Stimulated activated naive CD4-positive, alpha-beta T cell (primary cell): Measurements from ENCODE around the gene RABGAP1L.
"Not testable (repeated sequence)": the region's sequence is repeated elsewhere in the genome, so short reads cannot be mapped to it uniquely, and the experiment has no call there.

Experiments
- DNase-seq, 6 experiments: peaks; one replicate each; lab custom pipeline; 2025; lab: John Stamatoyannopoulos, UW

RABGAP1L gene

GRCh38 chr1:174428739-174429138 lies 269.4 kb downstream of the RABGAP1L start:
- no peak for DNase-seq

- DNase-seq = no peak
Observed at GRCh38 chr1:174433451-174433850, 274.1 kb downstream of the RABGAP1L start.

GRCh38 chr1:174445351-174445750 lies 286.0 kb downstream of the RABGAP1L start:
- DNase-seq = no peak

- DNase-seq = no peak
Observed at GRCh38 chr1:174445817-174446216, 286.5 kb downstream of the RABGAP1L start.

DNA sequence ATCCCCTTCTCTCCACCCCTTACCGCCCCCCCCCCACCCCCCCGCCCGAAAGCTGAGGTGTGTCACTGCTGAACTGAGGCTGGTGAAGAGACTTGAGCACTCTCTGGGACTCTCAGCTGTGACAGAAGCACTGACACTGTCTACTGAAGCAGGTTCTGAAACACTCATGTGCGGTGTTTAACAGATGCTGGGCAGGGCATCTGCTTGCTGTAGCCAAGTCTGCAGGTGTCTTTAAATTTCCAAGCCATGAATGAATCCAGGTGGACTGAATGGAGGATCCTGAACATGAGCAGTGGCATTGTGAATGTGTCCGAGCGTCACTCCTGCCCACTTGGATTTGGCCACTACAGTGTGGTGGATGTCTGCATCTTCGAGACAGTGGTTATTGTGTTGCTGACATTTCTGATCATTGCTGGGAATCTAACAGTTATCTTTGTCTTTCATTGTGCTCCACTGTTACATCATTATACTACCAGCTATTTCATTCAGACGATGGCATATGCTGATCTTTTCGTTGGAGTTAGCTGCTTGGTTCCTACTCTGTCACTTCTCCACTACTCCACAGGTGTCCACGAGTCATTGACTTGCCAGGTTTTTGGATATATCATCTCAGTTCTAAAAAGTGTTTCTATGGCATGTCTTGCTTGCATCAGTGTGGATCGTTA lies 288.7 kb downstream of the RABGAP1L start, which contains the start of gene GPR52:
Gene GPR52 (plus strand): TSS at position 99 of the 665 bp plus-strand sequence. CDS start 148 bp downstream, at position 247.
- DNase-seq = no peak

DNA sequence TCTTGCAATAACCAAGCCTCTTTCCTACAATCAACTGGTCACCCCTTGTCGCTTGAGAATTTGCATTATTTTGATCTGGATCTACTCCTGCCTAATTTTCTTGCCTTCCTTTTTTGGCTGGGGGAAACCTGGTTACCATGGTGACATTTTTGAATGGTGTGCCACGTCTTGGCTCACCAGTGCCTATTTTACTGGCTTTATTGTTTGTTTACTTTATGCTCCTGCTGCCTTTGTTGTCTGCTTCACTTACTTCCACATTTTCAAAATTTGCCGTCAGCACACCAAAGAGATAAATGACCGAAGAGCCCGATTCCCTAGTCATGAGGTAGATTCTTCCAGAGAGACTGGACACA lies 289.2 kb downstream of the RABGAP1L start:
- no peak for DNase-seq

GRCh38 chr1:174448974-174449373 lies 289.7 kb downstream of the RABGAP1L start:
- DNase-seq = no peak

- no peak for DNase-seq
Observed at GRCh38 chr1:174451408-174451807, 292.1 kb downstream of the RABGAP1L start.

DNA sequence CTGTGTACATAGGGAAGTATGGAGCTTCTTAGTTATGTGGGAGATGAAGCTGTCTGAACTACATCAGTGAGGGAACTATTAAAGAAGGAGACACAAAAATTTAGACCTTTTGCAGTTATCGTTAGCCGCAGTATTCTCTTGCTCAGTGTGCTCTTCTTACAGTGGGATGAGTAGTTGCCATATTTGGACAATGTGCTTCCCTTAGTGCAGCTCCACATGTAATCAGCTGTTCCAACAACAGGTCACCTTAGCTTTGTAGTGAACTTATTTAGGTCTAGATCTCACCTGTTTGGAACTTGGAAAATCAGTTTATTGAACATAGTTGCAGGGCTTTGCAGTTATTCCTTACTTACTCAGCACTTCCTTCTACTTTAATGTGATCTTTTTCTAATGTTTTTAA lies 306.5 kb downstream of the RABGAP1L start:
- no peak for DNase-seq

DNA sequence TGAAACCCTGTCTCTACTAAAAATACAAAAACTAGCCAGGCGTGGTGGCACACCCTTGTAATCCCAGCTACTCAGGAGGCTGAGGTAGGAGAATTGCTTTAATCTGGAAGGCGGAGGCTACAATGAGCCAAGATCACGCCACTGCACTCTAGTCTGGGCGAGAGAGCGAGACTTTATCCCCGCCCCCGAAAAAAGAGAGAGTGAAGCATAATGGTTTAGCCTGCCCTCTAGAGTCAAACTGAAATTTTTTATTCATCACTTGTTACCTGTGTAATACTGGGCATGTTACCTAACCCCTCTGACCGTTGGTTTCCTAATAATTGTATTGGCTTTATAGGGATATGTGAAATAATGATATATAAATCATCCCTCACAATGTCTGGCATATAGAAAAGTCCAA lies 307.3 kb downstream of the RABGAP1L start:
- no peak for DNase-seq

DNA sequence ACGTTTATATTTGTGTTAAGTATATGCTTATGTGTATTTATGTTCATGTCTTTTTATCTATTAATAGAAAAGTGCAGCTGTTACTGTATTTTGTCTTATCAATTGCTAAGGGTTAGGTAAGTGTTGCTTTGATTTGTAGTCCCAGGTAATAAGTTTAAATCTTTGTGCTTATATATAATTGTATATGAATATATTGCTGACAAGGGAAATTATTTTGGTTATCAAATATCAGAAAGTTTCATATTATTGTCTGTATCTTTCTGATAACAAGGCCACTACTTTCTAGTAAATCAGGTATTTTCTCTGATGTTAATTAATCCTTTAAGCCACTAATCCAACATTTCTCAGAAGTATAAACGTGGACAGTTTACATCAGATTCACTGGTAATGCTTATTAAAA lies 309.7 kb downstream of the RABGAP1L start:
- no peak for DNase-seq

DNA sequence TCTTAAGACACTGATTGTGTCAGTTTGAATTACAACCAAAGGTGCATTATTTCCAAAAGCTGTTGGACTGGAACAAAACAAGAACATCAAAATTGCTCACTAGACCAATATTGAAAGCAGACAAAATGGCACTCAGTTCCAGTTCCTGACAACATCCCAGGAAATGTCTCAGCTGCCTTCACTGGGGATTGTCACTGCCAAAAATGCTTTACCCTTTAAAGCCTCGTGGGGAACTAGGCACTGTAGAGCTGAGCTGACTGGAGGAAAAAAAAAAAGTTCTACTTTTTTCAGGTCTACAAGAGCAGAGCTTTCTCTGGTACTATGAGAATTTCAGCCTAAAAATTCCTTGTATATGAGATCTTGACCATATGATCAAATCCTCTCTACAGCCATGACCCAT lies 310.4 kb downstream of the RABGAP1L start:
- DNase-seq = no peak

GRCh38 chr1:174479281-174479680 lies 320.0 kb downstream of the RABGAP1L start:
- no peak for DNase-seq

DNA sequence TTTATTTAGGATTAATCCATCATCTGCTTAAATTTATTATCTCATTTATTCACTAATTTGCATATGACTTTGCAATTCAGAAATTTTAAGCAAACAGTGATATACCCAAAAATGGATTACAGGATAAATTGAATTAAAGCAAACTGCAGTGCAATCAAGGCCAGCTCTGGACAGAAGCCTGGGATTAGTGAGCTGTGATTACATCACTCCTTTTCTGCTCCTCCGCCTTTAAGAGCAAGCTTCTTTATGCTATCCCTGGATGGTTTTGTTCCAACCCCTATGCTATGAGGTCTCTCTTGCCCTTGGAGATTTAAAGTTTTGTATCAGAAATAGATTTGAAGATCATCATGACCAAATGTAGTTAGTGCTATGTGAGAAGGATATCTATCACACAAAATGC lies 321.0 kb downstream of the RABGAP1L start:
- DNase-seq = no peak

- DNase-seq = no peak
Observed at GRCh38 chr1:174491606-174492005, 332.3 kb downstream of the RABGAP1L start.

- DNase-seq = no peak
Observed at GRCh38 chr1:174497478-174497877, 338.2 kb downstream of the RABGAP1L start.

DNA sequence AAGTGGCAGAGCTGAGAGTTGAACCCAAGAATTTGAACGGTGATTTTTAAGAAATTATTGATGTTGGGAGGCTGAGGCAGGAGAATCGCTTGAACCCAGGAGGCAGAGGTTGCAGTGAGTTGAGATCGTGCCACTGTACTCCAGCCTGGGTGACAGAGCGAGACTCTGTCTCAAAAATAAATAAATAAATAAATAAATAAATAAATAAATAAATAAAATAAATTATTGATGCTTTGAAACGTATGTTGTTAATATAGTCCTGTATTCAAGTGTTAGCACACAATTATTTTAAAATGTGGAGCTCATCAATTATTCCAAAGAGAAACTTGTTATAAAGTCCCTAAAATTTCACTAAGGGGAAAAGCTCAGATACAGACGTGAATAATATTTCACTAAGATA lies 357.4 kb downstream of the RABGAP1L start:
- DNase-seq = not testable (repeated sequence)

GRCh38 chr1:174519844-174520243 lies 360.5 kb downstream of the RABGAP1L start:
- no peak for DNase-seq

DNA sequence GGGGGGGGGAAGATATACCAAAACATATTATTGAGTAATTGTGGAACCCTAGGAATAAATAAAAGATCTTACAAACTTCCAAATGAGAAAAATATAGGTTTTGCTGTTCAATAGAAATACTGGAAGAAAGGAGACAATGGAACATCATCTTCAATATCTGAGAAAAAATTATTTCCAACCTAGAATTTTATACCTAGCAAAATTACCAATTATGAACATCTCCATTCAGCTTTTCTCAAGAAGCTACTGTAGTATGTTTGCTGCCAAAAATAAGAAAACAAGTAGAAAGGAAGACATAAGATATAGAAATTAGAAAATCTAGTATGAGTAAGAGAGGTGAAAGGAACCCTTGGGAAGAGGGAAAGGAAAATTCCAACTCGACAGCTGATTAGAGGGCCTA lies 372.4 kb downstream of the RABGAP1L start:
- DNase-seq = no peak

DNA sequence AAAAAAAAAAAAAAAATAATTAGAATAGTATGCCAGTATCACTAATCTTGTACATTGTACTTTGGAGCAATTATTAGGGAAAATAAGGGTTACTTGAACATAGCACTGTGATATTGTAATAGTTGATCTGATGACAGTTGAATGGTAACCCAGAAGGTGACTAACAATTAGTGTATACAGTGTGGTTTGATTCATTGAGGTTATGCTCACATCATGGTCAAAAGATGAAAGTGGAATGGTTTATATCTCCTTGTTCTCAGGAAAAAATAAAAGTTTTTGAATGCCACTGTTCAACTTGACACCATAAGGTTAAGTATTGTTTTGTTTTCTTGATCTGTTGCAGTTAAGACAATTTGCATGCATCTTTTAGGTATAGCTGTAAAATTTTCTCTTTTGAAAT lies 375.5 kb downstream of the RABGAP1L start:
- DNase-seq = no peak

DNA sequence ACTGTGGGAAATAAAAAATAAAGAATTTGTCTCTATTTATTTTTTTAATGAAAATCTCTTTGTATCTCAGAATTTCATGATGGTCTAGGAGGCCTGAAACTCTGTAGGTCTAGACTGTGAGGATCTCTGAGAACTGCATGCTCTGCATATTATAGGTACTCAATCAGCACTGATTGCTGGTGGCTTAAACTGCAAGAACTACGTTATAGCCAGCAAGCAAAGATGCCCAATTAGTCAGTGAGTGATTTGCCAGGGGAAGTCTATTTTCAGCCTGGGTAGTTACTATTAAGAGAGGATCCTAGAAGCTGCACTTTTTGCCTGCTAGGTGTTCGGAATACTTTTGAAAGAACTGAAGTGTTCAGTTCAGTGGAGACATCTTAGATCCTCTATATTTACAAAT lies 375.9 kb downstream of the RABGAP1L start:
- no peak for DNase-seq

GRCh38 chr1:174543421-174543820 lies 384.1 kb downstream of the RABGAP1L start:
- not testable (repeated sequence) for DNase-seq

GRCh38 chr1:174550296-174550695 lies 391.0 kb downstream of the RABGAP1L start:
- DNase-seq = no peak

DNA sequence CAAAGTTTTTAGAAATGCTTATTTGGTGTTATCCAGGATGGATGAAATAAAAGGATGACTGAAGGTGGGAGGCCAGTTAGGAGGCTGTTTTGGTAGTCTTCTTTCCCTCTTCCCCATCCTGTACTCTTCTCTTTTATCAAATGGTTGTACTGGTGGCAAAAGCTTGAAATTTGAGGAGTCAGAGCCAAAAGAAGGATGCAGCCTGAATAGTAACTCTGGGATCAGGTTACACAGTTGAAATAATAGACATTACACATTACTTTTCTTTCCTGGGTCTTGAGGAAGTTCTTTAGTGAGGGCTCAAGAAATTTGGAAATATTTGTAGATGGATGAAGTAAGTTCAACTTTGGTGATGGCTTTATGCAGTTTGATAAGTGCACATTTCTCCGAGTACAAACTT lies 397.1 kb downstream of the RABGAP1L start:
- no peak for DNase-seq
